K562 (cell line): Measurements from ENCODE around the gene OPTN. TPM values are rescaled to one million over a fixed set of nuclear protein-coding genes. Genes with fewer than 3 reads are reported as not detected.
A peak's percentile ranks its signal among the peaks of the same experiment; 100 is the strongest.

Experiments
- ATAC-seq: fragments of 200-7000 bp; cut with Tn5 transposase; 3 replicates; pipeline ENCODE4 v1.9.1; 2020; ENCODE audit warnings: moderate library complexity
- BruUV-seq: library from RNA; stranded (reverse); fragments of 400-500 nt; replicated peaks from 2 replicates; lab custom pipeline; 2021; lab: Mats Ljungman, UMichigan
- CTCF ChIA-PET: fragments of 300-600 bp; formaldehyde crosslinking; extraction: SDS; loops from one replicate; lab custom pipeline; 2021; ENCODE audit warnings: low intra/inter-chr PET ratio; lab: Yijun Ruan, JAX
- POLR2A ChIA-PET: fragments of 300-600, 350-650 bp; sonication (Branson Sonifier 250); formaldehyde crosslinking; extraction: SDS; loops from one replicate; lab custom pipeline; 2021; ENCODE audit warnings: antibody characterized with exemption, inconsistent platforms; lab: Yijun Ruan, JAX
- DNase-seq, 4 experiments: peaks; one replicate each; pipeline versions ENCODE4 v3.0.0 to v3.0.0-alpha.2; 2011 to 2018; ENCODE audit warnings: low spot score in 3 of 4, mixed read lengths in 3 of 4; ENCODE audit errors: extremely low read depth in 1 of 4
- FAIRE-seq: peaks from 2 replicates; lab custom pipeline; 2011; peaks lifted over from hg19 to GRCh38; lab: Jason Lieb, UNC
- H2AFZ ChIP-seq: 2 replicates; pipeline ENCODE4 v1.6.0; 2011; ENCODE audit warnings: low read depth, low read length, control low read depth, inconsistent platforms
- H3K27ac ChIP-seq: fragments of 200-600 bp; 3 replicates; pipeline ENCODE4 v1.8.0; 2011; ENCODE audit warnings: low read depth, mild to moderate bottlenecking, control low read depth, inconsistent platforms, low read length, moderate library complexity, mixed read lengths; ENCODE audit errors: extremely low read depth
- H3K27me3 ChIP-seq, 2 experiments: fragments of 300-600 bp in 1 of 2; 2 replicates in 1 of 2; 3 replicates in 1 of 2; pipeline versions ENCODE4 v1.6.0 to v1.8.0; 2011; ENCODE audit warnings: inconsistent platforms in 2 of 2, low read length in 2 of 2, mild to moderate bottlenecking in 1 of 2, mixed read lengths in 1 of 2, moderate library complexity in 1 of 2; ENCODE audit not compliant: control insufficient read depth in 2 of 2, insufficient read depth in 2 of 2
- H3K36me3 ChIP-seq: fragments of 300-600 bp; 3 replicates; pipeline ENCODE4 v1.8.0; 2011; ENCODE audit warnings: mild to moderate bottlenecking, low read length, inconsistent platforms; ENCODE audit not compliant: control insufficient read depth, insufficient read depth
- H3K4me1 ChIP-seq, 2 experiments: fragments of 200-600 bp in 1 of 2; replicated peaks in 1 of 2; 2 replicates in 1 of 2; 3 replicates in 1 of 2; pipeline versions ENCODE4 v1.5.1 to v1.8.0; 2011; ENCODE audit warnings: inconsistent platforms in 2 of 2, low read length in 2 of 2, mild to moderate bottlenecking in 1 of 2, mixed read lengths in 1 of 2, moderate library complexity in 1 of 2; ENCODE audit not compliant: control insufficient read depth in 2 of 2, insufficient read depth in 2 of 2
- H3K4me2 ChIP-seq: 2 replicates; pipeline ENCODE4 v1.6.1; 2011; ENCODE audit warnings: low read length, control low read depth, inconsistent platforms, mixed read lengths; ENCODE audit not compliant: insufficient read depth
- H3K4me3 ChIP-seq: fragments of 200-600 bp; sonication (generic), shearing (Covaris generic); 2 replicates; pipeline ENCODE4 v1.5.1; 2016; ENCODE audit warnings: control low read depth, inconsistent platforms
- H3K79me2 ChIP-seq: fragments of 200-600 bp; 3 replicates; pipeline ENCODE4 v1.8.0; 2011; ENCODE audit warnings: low read length, inconsistent platforms; ENCODE audit not compliant: control insufficient read depth, insufficient read depth
- H3K9ac ChIP-seq, 2 experiments: 2 replicates each; pipeline versions ENCODE4 v1.6.0 to v1.6.1; 2011; ENCODE audit warnings: low read depth in 2 of 2, low read length in 2 of 2, control low read depth in 1 of 2, inconsistent platforms in 1 of 2, mild to moderate bottlenecking in 1 of 2, mixed read lengths in 1 of 2; ENCODE audit not compliant: insufficient read depth in 1 of 2
- H3K9me1 ChIP-seq: one replicate; pipeline ENCODE4 v1.6.0; 2011; ENCODE audit warnings: inconsistent platforms, mild to moderate bottlenecking, low read length, moderate library complexity; ENCODE audit not compliant: control insufficient read depth, insufficient read depth
- H3K9me3 ChIP-seq: replicated peaks from 2 replicates; pipeline ENCODE4 v1.5.1; 2011; ENCODE audit warnings: low read depth, low read length, inconsistent platforms; ENCODE audit not compliant: control insufficient read depth, insufficient read depth
- H4K20me1 ChIP-seq: replicated peaks from 2 replicates; pipeline ENCODE4 v1.6.1; 2011; ENCODE audit warnings: low read length, inconsistent platforms, mixed read lengths; ENCODE audit not compliant: control insufficient read depth, insufficient read depth
- CGGBP1 ChIP-seq: fragments of 250-450 bp; sonication (Bioruptor Pico); IDR thresholded peaks from 2 replicates; pipeline ENCODE4 v1.9.0; 2021; ENCODE audit warnings: mild to moderate bottlenecking
- MYC ChIP-seq, 2 experiments: fragments of 250-450 bp in 1 of 2; sonication (Bioruptor Pico) in 1 of 2; IDR thresholded peaks; 2 replicates each; pipeline versions ENCODE4 v1.5.1 to v1.6.1; 2012 to 2021; ENCODE audit warnings: low read depth in 2 of 2, borderline replicate concordance in 1 of 2, improper control_type of control experiment in 1 of 2, low read length in 1 of 2, mild to moderate bottlenecking in 1 of 2, moderate library complexity in 1 of 2
- NFYB ChIP-seq: IDR thresholded peaks from 2 replicates; pipeline ENCODE4 v1.6.1; 2011; ENCODE audit warnings: mild to moderate bottlenecking, moderate library complexity; ENCODE audit not compliant: insufficient read length; ENCODE audit errors: extremely low read depth
- NR2C2 ChIP-seq, 2 experiments: fragments of 200-800 bp in 1 of 2; sonication (Bioruptor generic) in 1 of 2; sonication (generic) in 1 of 2; formaldehyde crosslinking in 1 of 2; IDR thresholded peaks; 2 replicates each; pipeline versions ENCODE4 v1.6.1 to v1.8.0; 2016 to 2022; ENCODE audit warnings: mild to moderate bottlenecking in 1 of 2, missing compliant biosample characterization in 1 of 2, missing genetic modification characterization in 1 of 2, missing genetic modification reagents in 1 of 2
- RAD51 ChIP-seq: fragments of 450-650 bp; IDR thresholded peaks from 2 replicates; pipeline ENCODE4 v1.7.1; 2016; ENCODE audit warnings: low read depth, mild to moderate bottlenecking, borderline replicate concordance
- RBM17 ChIP-seq: fragments of 200-400 bp; formaldehyde crosslinking; IDR thresholded peaks from 2 replicates; pipeline ENCODE4 v1.6.1; 2017; ENCODE audit warnings: low read depth, mild to moderate bottlenecking, low read length, borderline replicate concordance
- SMARCA4 ChIP-seq: fragments of 450-650 bp; IDR thresholded peaks from 2 replicates; pipeline ENCODE4 v1.6.1; 2016
- TAL1 ChIP-seq: fragments of 450-650 bp; IDR thresholded peaks from 2 replicates; pipeline ENCODE4 v1.6.1; 2016; ENCODE audit warnings: mild to moderate bottlenecking
- XRCC5 ChIP-seq: fragments of 200-400 bp; formaldehyde crosslinking; IDR thresholded peaks from 2 replicates; pipeline ENCODE4 v1.6.1; 2017; ENCODE audit warnings: low read depth, mild to moderate bottlenecking, low read length
- ZNF175 ChIP-seq: fragments of 200-800 bp; sonication (Bioruptor generic); IDR thresholded peaks from 2 replicates; pipeline ENCODE4 v1.6.1; 2016; ENCODE audit warnings: low read depth, mild to moderate bottlenecking, missing genetic modification characterization, missing compliant biosample characterization
- WGBS: fragments of 100-300 bp; shearing (Covaris generic); methylation state at CpG from one replicate; pipeline ENCODE4 v1.1.6; 2016; ENCODE audit warnings: low coverage, mixed read lengths; ENCODE audit not compliant: insufficient coverage; ENCODE audit errors: missing lambda C conversion rate; 5-methylcytosine and 5-hydroxymethylcytosine counted together
- in situ Hi-C: fragments of 300-500 bp; cut with MboI; formaldehyde crosslinking; loops from 4 replicates; pipeline ENCODE4 v1.15.0; 2018; ENCODE audit warnings: inconsistent platforms, mixed read lengths
- intact Hi-C: fragments of 100-400 bp; cut with micrococcal nuclease; formaldehyde crosslinking; loops from 2 replicates; pipeline ENCODE4 v1.14.2; 2022
- polyA plus RNA-seq, 8 experiments: library from polyadenylated mRNA; depleted of rRNA in 4 of 8; stranded (reverse) in 5 of 8; unstranded in 3 of 8; fragments of >200 nt; fragmentation: Nextera tagmentation in 2 of 8; fragmentation: Illumina TruSeq in 1 of 8; extraction: Ambion mirVana in 2 of 8; extraction: Trizol in 1 of 8; gene quantifications; 2 replicates each; pipeline versions ENCODE4 v1.2.1 to v1.2.3, GENCODE V29; 2011 to 2014; ENCODE audit warnings: inconsistent platforms in 1 of 8, missing spikeins in 1 of 8
- total RNA-seq, 7 experiments: library from RNA; depleted of rRNA in 6 of 7; stranded (reverse); fragments of >200 nt in 6 of 7; fragmentation: Illumina TruSeq in 2 of 7; extraction: Trizol in 2 of 7; gene quantifications; 2 replicates each; pipeline versions ENCODE4 v1.2.1 to v1.2.3, GENCODE V29; 2011 to 2021; ENCODE audit warnings: low replicate concordance in 1 of 7
- TF ChIP-seq, protein P1 (sequence below): fragments of 450-650 bp; conservative IDR thresholded peaks from 2 replicates; pipeline ENCODE4 v1.6.1; 2016; ENCODE audit warnings: missing genetic modification characterization, low read depth, mild to moderate bottlenecking, control low read depth, missing compliant biosample characterization

Gene OPTN
- total and polyA plus RNA-seq, 9 of the 15 experiments (the other 6 are each of a cell fraction or from before 2014, with no cell fraction given): 2.2 to 6.8 (median 5.0) TPM

- Histone ChIP-seq H3K27me3 (no peaks in the 10 kb centered on the region), H3K79me2 (no peaks in the 10 kb centered on the region), H4K20me1 (no peaks in the 10 kb centered on the region; the same call in 1 of the 2 replicates), H3K9me3 (no peaks in the 10 kb centered on the region), H3K4me2 (no peak overlapping the region), H3K4me1 (peaks cover 0 to 10% of the 10 kb centered on the region in 2 experiments; a peak in 3 of 5 replicates), H3K9me1 (no peaks in the 10 kb centered on the region), H3K36me3 (no peaks in the 10 kb centered on the region), H3K27ac (no peak overlapping the region), H2AFZ (no peak overlapping the region), H3K9ac (no peak overlapping the region), H3K4me3 (no peak overlapping the region)
- ATAC-seq: no peak
- WGBS: 41% methylated on average over 5 of the region's 5 CpGs
- FAIRE-seq: no peak
- ChIA-PET POLR2A (no interaction called here), CTCF (interaction anchor here (0.6 kb wide), 1 partner anchor 1667 kb away, joined by 5 read pairs; no protein-coding TSS in a partner anchor)
- in situ Hi-C loops (no loop called here), intact Hi-C loops (loop anchor here (10.0 kb wide), 3 partner anchors 198 to 428 kb away; partner anchors contain the start of gene PHYH)
- no peak for DNase-seq
- no TSS peak for BruUV-seq
- TF ChIP-seq TAL1 (peak; percentile 23), XRCC5 (no peak)
Observed at GRCh38 chr10:13106387-13107045, 6.6 kb downstream of the OPTN start.

GRCh38 chr10:13110908-13111307, 10.9 kb downstream of the OPTN start:
- Histone ChIP-seq H3K4me2 (no peak overlapping the region), H4K20me1 (no peaks in the 10 kb centered on the region; the same call in 1 of the 2 replicates), H3K4me1 (peaks cover 0 to 13% of the 10 kb centered on the region in 2 experiments; a peak in 2 of 5 replicates), H3K36me3 (no peaks in the 10 kb centered on the region), H3K9ac (no peak overlapping the region), H3K9me1 (no peaks in the 10 kb centered on the region), H3K4me3 (no peak overlapping the region), H3K79me2 (no peaks in the 10 kb centered on the region), H3K9me3 (no peaks in the 10 kb centered on the region), H3K27ac (no peak overlapping the region), H2AFZ (no peak overlapping the region), H3K27me3 (no peaks in the 10 kb centered on the region)
- ChIA-PET POLR2A (no interaction called here), CTCF (no interaction called here)
- FAIRE-seq (no peak), ATAC-seq (no peak), DNase-seq (no peak)
- in situ Hi-C loops: no loop called here
- BruUV-seq: no TSS peak
- WGBS: 30% methylated on average over 3 of the region's 3 CpGs
- intact Hi-C loops: no loop called here
- TF ChIP-seq, protein P1, sequence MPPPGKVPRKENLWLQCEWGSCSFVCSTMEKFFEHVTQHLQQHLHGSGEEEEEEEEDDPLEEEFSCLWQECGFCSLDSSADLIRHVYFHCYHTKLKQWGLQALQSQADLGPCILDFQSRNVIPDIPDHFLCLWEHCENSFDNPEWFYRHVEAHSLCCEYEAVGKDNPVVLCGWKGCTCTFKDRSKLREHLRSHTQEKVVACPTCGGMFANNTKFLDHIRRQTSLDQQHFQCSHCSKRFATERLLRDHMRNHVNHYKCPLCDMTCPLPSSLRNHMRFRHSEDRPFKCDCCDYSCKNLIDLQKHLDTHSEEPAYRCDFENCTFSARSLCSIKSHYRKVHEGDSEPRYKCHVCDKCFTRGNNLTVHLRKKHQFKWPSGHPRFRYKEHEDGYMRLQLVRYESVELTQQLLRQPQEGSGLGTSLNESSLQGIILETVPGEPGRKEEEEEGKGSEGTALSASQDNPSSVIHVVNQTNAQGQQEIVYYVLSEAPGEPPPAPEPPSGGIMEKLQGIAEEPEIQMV (tag): no peak
- TF ChIP-seq XRCC5 (no peak), ZNF175 (CRISPR knock-in tag) (no peak), MYC (IDR thresholded peaks at IDR 0.05; ENCODE audit: low read depth, low read length) (no peak), MYC (CRISPR knock-in tag; IDR thresholded peaks at IDR 0.05; ENCODE audit: borderline replicate concordance, low read depth) (no peak), RBM17 (no peak), NR2C2 (CRISPR knock-in tag; IDR thresholded peaks at IDR 0.05) (no peak), NR2C2 (tag; IDR thresholded peaks at IDR 0.05) (no peak), NFYB (no peak), RAD51 (no peak), SMARCA4 (no peak), CGGBP1 (CRISPR knock-in tag) (no peak)
